Adrenal gland (tissue), 5 donors: Measurements from ENCODE around the gene DGLUCY.

ENCODE experiments used
- CTCF ChIP-seq, 6 experiments: fragments of 450-650 bp in 4 of 6; fragments of 200-600 bp in 2 of 6; sonication (generic) in 1 of 6; IDR thresholded peaks; 1 replicate in 5 of 6; 2 replicates in 1 of 6; pipeline versions ENCODE4 v1.5.1 to v1.8.0; 2016 to 2021; ENCODE audit warnings: antibody characterized with exemption in 6 of 6, mild to moderate bottlenecking in 2 of 6, moderate library complexity in 1 of 6
- POLR2A ChIP-seq, 2 donors: fragments of 450-650 bp; IDR thresholded peaks; one replicate each; pipeline ENCODE4 v1.6.1; 2017; ENCODE audit warnings: antibody characterized with exemption in 2 of 2, mild to moderate bottlenecking in 2 of 2, moderate library complexity in 1 of 2
- donor health status: DM: no; HTN: no; CAD: no.

- TF ChIP-seq POLR2A (IDR thresholded peaks at IDR 0.05) (no peak), CTCF (IDR thresholded peaks at IDR 0.05) (no peak)
These were observed 144.2 kb downstream of the DGLUCY start for GRCh38 chr14:91258011-91258618.
